KMS-11 (cell line): ENCODE results near the gene MSS51.

Experiments
- H2AFZ ChIP-seq: fragments of 200-600 bp; sonication (generic); 2 replicates; pipeline ENCODE4 v1.6.1; 2016; ENCODE audit warnings: antibody characterized with exemption, mixed run types, low read depth
- H3K27ac ChIP-seq: fragments of 200-600 bp; sonication (generic); 2 replicates; pipeline ENCODE4 v1.6.1; 2016; ENCODE audit warnings: mild to moderate bottlenecking, mixed run types
- H3K27me3 ChIP-seq: fragments of 200-600 bp; sonication (generic); 2 replicates; pipeline ENCODE4 v1.6.1; 2017; ENCODE audit warnings: mild to moderate bottlenecking, low read depth, mixed run types, moderate library complexity; ENCODE audit not compliant: insufficient read depth
- H3K36me3 ChIP-seq: fragments of 200-600 bp; sonication (generic); 2 replicates; pipeline ENCODE4 v1.6.1; 2017; ENCODE audit warnings: mild to moderate bottlenecking, mixed run types; ENCODE audit not compliant: insufficient read depth
- H3K4me1 ChIP-seq: fragments of 200-600 bp; sonication (generic); 2 replicates; pipeline ENCODE4 v1.6.1; 2016; ENCODE audit warnings: mild to moderate bottlenecking, low read depth, mixed run types; ENCODE audit not compliant: poor library complexity, severe bottlenecking
- H3K4me2 ChIP-seq: fragments of 200-600 bp; sonication (generic); 2 replicates; pipeline ENCODE4 v1.7.0; 2016; ENCODE audit warnings: mild to moderate bottlenecking, mixed run types
- H3K4me3 ChIP-seq: fragments of 200-600 bp; sonication (generic); IDR thresholded peaks from 2 replicates; pipeline ENCODE4 v1.6.1; 2017; ENCODE audit warnings: low read depth, low read length, mixed read lengths; ENCODE audit not compliant: insufficient read depth
- H3K79me2 ChIP-seq: fragments of 200-600 bp; sonication (generic); 2 replicates; pipeline ENCODE4 v1.6.1; 2016; ENCODE audit warnings: low read depth, mixed run types; ENCODE audit not compliant: insufficient read depth
- H3K9ac ChIP-seq: fragments of 200-600 bp; sonication (generic); 2 replicates; pipeline ENCODE4 v1.6.1; 2016; ENCODE audit warnings: mild to moderate bottlenecking, mixed run types
- H4K20me1 ChIP-seq: fragments of 200-600 bp; sonication (generic); 2 replicates; pipeline ENCODE4 v1.6.1; 2016; ENCODE audit warnings: mild to moderate bottlenecking, mixed run types; ENCODE audit not compliant: insufficient read depth
- CTCF ChIP-seq: fragments of 200-600 bp; sonication (generic); conservative IDR thresholded peaks from 2 replicates; pipeline ENCODE4 v1.6.1; 2017; ENCODE audit warnings: low read depth, mild to moderate bottlenecking, antibody characterized with exemption, low read length, moderate library complexity, mixed read lengths

Gene MSS51

GRCh38 chr10:73432646-73433537 lies 469 bp downstream of the MSS51 start:
- TF ChIP-seq CTCF, result no peak
- H3K4me1 ChIP-seq, result no peaks in the 10 kb centered on the region

GRCh38 chr10:73426318-73426717 lies 7.0 kb downstream of the MSS51 start:
- no peak overlapping the region for H3K9ac ChIP-seq
- H3K4me2 ChIP-seq, result no peak overlapping the region
- no peak for TF ChIP-seq CTCF
- no peak overlapping the region for H3K27ac ChIP-seq
- no peaks in the 10 kb centered on the region for H3K27me3 ChIP-seq
- H3K4me1 ChIP-seq, result no peaks in the 10 kb centered on the region
- no peak overlapping the region for H2AFZ ChIP-seq
- no peak overlapping the region for H3K4me3 ChIP-seq
- H3K36me3 ChIP-seq, result no peaks in the 10 kb centered on the region
- no peaks in the 10 kb centered on the region for H4K20me1 ChIP-seq
- no peaks in the 10 kb centered on the region for H3K79me2 ChIP-seq

More at GRCh38 chr10:73432646-73433537, 469 bp downstream of the MSS51 start:
- H3K79me2 ChIP-seq, result no peaks in the 10 kb centered on the region
- no peak overlapping the region for H3K9ac ChIP-seq
- H3K27ac ChIP-seq, result no peak overlapping the region
- no peak overlapping the region for H3K4me2 ChIP-seq
- no peaks in the 10 kb centered on the region for H3K36me3 ChIP-seq
- no peak overlapping the region for H2AFZ ChIP-seq
- H4K20me1 ChIP-seq, result no peaks in the 10 kb centered on the region
- no peak overlapping the region for H3K4me3 ChIP-seq
- H3K27me3 ChIP-seq, result no peaks in the 10 kb centered on the region

- no peak overlapping the region for H3K9ac ChIP-seq
- H3K4me3 ChIP-seq, result no peak overlapping the region
- H3K4me1 ChIP-seq, result no peaks in the 10 kb centered on the region
- H3K27ac ChIP-seq, result no peak overlapping the region
- H4K20me1 ChIP-seq, result no peaks in the 10 kb centered on the region
- no peak overlapping the region for H3K4me2 ChIP-seq
- no peak for TF ChIP-seq CTCF
- H3K79me2 ChIP-seq, result no peaks in the 10 kb centered on the region
- H2AFZ ChIP-seq, result no peak overlapping the region
- H3K27me3 ChIP-seq, result no peaks in the 10 kb centered on the region
- H3K36me3 ChIP-seq, result no peaks in the 10 kb centered on the region
These were observed 8.9 kb downstream of the MSS51 start for GRCh38 chr10:73424478-73424877.

- TF ChIP-seq CTCF, result no peak
- no peak overlapping the region for H3K4me3 ChIP-seq
- H3K4me1 ChIP-seq, result no peaks in the 10 kb centered on the region
- no peaks in the 10 kb centered on the region for H3K36me3 ChIP-seq
- H3K9ac ChIP-seq, result no peak overlapping the region
- no peaks in the 10 kb centered on the region for H3K79me2 ChIP-seq
- H2AFZ ChIP-seq, result no peak overlapping the region
- H3K27ac ChIP-seq, result no peak overlapping the region
- no peaks in the 10 kb centered on the region for H4K20me1 ChIP-seq
- H3K4me2 ChIP-seq, result no peak overlapping the region
- no peaks in the 10 kb centered on the region for H3K27me3 ChIP-seq
These were observed 10.1 kb downstream of the MSS51 start for GRCh38 chr10:73423309-73423708.
